Right atrium auricular region (tissue), 2 donors: Measurements from ENCODE around the gene NPHP4. TPM values are rescaled to one million over a fixed set of nuclear protein-coding genes. Genes with fewer than 3 reads are reported as not detected.

Source experiments
- DNase-seq: peaks from one replicate; pipeline ENCODE4 v3.0.0-alpha.2; 2019; ENCODE audit warnings: low spot score
- H3K27ac ChIP-seq, 2 donors: fragments of 200-600 bp; sonication (generic); 1 replicate in 1 of 2; 2 replicates in 1 of 2; pipeline ENCODE4 v1.5.1; 2016 to 2019
- H3K27me3 ChIP-seq, 2 donors: fragments of 200-600 bp; sonication (generic); one replicate each; pipeline versions ENCODE4 v1.5.1 to v1.6.0; 2017 to 2019
- H3K36me3 ChIP-seq: fragments of 200-600 bp; sonication (generic); one replicate; pipeline ENCODE4 v1.5.1; 2016
- H3K4me1 ChIP-seq, 2 donors: fragments of 200-600 bp; sonication (generic); one replicate each; pipeline versions ENCODE4 v1.5.1 to v1.6.0; 2017 to 2019
- H3K4me3 ChIP-seq, 2 donors: fragments of 200-600 bp; sonication (generic); 1 replicate in 1 of 2; 2 replicates in 1 of 2; pipeline ENCODE4 v1.5.1; 2017 to 2019; ENCODE audit warnings: mild to moderate bottlenecking in 1 of 2, moderate library complexity in 1 of 2
- H3K9me3 ChIP-seq, 2 donors: fragments of 200-600 bp; sonication (generic); one replicate each; pipeline ENCODE4 v1.5.1; 2019
- total RNA-seq, 2 donors: library from RNA; depleted of rRNA; stranded (reverse); fragments of >200 nt; gene quantifications; one replicate each; pipeline ENCODE4 v1.1.0, GENCODE V29; 2016
- TF ChIP-seq, protein P1 (sequence below), 2 donors: fragments of 200-600 bp; sonication (generic); IDR thresholded peaks; one replicate each; pipeline ENCODE4 v1.5.1; 2019; ENCODE audit warnings: antibody characterized with exemption in 2 of 2

NPHP4 gene
- total RNA-seq, 2 donors from 2014 or later = 3.0 to 4.3 TPM

DNA sequence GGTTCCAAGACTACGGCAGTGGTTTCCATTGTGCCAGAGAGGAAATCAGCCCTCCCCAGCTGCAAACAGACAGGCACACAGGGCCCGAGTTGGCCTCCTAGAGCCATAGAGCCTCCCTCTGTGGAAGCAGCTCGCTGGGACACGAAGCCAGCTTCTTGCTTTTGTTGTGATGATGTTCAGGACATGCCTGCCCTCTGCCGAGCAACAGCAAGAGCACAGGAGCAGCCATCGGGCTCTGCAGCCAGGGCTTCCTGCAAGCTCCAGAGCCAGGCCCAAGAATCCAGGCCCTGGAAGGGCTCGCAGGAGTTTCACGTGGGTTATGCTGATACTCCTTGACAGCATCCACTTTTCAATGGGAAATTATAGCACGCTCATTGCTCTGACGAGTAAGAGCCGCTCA lies 18.5 kb downstream of the NPHP4 start:
- no peaks in the 10 kb centered on the region for H3K9me3 ChIP-seq
- DNase-seq = no peak
- H3K27me3 ChIP-seq = no peaks in the 10 kb centered on the region
- no peak overlapping the region for H3K27ac ChIP-seq
- H3K4me1 ChIP-seq = no peaks in the 10 kb centered on the region
- H3K4me3 ChIP-seq = no peak overlapping the region
- TF ChIP-seq, protein P1, sequence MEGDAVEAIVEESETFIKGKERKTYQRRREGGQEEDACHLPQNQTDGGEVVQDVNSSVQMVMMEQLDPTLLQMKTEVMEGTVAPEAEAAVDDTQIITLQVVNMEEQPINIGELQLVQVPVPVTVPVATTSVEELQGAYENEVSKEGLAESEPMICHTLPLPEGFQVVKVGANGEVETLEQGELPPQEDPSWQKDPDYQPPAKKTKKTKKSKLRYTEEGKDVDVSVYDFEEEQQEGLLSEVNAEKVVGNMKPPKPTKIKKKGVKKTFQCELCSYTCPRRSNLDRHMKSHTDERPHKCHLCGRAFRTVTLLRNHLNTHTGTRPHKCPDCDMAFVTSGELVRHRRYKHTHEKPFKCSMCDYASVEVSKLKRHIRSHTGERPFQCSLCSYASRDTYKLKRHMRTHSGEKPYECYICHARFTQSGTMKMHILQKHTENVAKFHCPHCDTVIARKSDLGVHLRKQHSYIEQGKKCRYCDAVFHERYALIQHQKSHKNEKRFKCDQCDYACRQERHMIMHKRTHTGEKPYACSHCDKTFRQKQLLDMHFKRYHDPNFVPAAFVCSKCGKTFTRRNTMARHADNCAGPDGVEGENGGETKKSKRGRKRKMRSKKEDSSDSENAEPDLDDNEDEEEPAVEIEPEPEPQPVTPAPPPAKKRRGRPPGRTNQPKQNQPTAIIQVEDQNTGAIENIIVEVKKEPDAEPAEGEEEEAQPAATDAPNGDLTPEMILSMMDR (IDR thresholded peaks at IDR 0.05) = no peak
- peaks cover under 1% of the 10 kb centered on the region for H3K36me3 ChIP-seq

DNA sequence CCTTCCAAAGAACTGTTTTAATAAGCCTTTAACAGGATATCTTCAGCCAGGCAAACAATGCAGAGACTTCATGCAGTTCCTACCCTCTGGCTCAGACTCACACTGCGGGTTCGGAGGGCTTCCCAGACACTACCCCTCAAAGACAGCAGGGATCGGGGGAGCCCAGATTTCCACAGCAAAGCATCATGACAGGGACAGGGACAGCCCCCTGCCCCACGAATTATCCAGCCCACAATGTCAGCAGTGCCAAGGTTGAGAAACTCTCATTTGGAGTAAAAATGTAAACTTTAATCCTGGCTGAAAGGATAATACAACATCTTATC lies 20.1 kb downstream of the NPHP4 start:
- TF ChIP-seq, protein P1 (IDR thresholded peaks at IDR 0.05) = no peak
- Histone ChIP-seq H3K27ac (no peak overlapping the region), H3K9me3 (no peaks in the 10 kb centered on the region), H3K4me3 (no peak overlapping the region), H3K36me3 (peaks cover 4% of the 10 kb centered on the region), H3K4me1 (peaks cover 0 to under 1% of the 10 kb centered on the region in 2 donors), H3K27me3 (no peaks in the 10 kb centered on the region)
- DNase-seq = no peak

DNA sequence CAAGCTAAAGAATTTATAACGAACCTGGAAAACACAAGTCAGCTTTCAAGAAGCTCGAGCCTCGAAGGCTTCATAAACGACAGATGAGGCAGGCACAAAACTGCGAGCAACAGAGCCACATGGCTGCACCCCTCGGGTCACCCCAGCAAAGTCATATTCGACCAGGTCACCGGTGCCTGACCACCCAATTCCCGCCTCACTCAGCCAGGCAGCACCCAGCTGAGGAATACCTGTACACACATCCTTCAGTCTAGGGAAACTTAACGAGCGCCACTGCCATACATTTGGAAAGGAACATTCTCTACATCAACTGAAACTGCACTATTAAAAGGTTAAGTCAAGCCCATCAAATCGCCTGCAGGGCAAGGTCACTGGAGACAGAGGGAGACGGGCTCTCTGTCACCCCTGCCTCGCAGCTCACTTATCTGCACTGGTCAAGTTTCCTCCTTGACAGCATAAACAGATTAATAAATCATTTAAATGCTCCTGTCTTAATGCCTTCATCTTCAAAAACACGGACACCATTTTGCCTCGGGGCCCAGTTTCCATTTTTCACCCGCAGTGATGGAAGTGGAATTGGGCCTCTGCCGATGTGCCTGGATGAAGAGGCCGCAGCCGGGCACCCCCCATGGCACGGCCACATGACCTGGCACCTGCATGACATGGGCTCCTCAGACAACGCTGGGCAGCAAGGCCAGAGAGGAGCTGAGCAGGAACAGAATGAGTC lies 20.6 kb downstream of the NPHP4 start:
- Histone ChIP-seq H3K27me3 (no peaks in the 10 kb centered on the region), H3K27ac (no peak overlapping the region), H3K9me3 (no peaks in the 10 kb centered on the region), H3K36me3 (peaks cover 4% of the 10 kb centered on the region), H3K4me3 (no peak overlapping the region), H3K4me1 (peaks cover 0 to 6% of the 10 kb centered on the region in 2 donors)
- TF ChIP-seq, protein P1 (IDR thresholded peaks at IDR 0.05) = no peak
- no peak for DNase-seq

DNA sequence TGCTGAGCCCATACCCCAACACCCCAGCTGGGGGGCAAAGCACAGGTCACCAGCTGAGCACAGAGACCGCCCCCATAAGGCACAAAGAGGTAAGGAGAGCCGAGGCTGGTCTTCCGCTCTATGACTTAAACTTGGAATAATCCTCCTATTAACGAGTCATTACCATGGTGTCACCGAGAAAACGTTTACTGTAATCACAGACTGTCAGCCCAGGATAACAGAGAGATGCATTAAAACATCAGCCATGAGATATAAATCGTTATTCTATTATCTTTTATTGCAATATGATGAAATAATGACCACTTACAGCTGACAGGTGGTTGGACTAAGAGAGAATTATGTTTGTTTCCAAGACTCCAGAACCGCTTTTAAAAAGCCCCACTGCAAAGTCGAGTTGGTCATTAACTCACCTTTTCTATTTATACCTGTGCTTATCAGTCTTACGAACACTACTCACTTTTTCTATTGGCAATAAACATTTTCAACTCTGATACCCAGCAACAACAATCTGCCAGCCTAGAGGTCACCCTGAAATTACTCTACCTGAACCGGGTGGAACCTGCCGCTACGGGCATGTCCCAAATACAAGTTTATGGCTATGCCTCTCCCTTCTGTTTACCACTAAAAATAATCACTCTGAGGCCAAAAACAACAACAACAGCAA lies 21.5 kb downstream of the NPHP4 start:
- H3K4me1 ChIP-seq = peaks cover 0 to 6% of the 10 kb centered on the region in 2 donors
- no peak overlapping the region for H3K4me3 ChIP-seq
- no peak for DNase-seq
- TF ChIP-seq, protein P1 (IDR thresholded peaks at IDR 0.05) = no peak
- H3K27ac ChIP-seq = no peak overlapping the region
- no peaks in the 10 kb centered on the region for H3K9me3 ChIP-seq
- peaks cover 4% of the 10 kb centered on the region for H3K36me3 ChIP-seq
- H3K27me3 ChIP-seq = no peaks in the 10 kb centered on the region

DNA sequence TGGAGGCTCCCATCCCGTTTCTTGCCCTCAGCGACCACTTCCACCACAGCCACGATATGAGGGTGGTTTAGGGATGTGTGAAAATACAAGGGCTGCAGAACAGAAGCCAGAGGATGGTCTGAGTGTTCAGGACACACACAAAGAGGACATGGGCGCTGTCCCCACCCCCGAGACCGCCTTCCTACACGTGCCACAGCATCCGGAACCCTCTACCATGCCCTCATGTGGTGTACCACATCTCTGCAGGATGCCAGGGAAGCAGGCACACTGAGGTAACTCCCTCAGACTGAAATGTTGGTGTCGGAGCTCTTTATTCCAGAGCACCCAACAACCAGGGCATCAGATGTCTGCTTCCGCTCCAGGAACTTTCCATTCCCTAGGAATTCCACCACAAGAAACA lies 23.1 kb downstream of the NPHP4 start:
- Histone ChIP-seq H3K4me3 (no peak overlapping the region), H3K27ac (no peak overlapping the region), H3K4me1 (peaks cover 0 to 6% of the 10 kb centered on the region in 2 donors), H3K27me3 (no peaks in the 10 kb centered on the region), H3K36me3 (peaks cover 4% of the 10 kb centered on the region), H3K9me3 (no peaks in the 10 kb centered on the region)
- no peak for DNase-seq
- TF ChIP-seq, protein P1 (IDR thresholded peaks at IDR 0.05) = no peak
